ENCODE results near the gene RNF157.

RNF157 gene

GRCh38 chr17:76119409-76120371 is 120.6 kb downstream of the RNF157 start:
- DNase-seq = no peak

- no peak for DNase-seq
Observed at GRCh38 chr17:76115138-76115754, 125.0 kb downstream of the RNF157 start.

- DNase-seq = no peak
Observed at GRCh38 chr17:76111956-76112355, 128.3 kb downstream of the RNF157 start.

- peak; percentile 54 for DNase-seq
Observed at GRCh38 chr17:76107509-76107908, 132.8 kb downstream of the RNF157 start.

- no peak for DNase-seq
Observed at GRCh38 chr17:76106703-76107102, 133.6 kb downstream of the RNF157 start.

GRCh38 chr17:76104896-76105231 is 135.4 kb downstream of the RNF157 start:
- DNase-seq = no peak

GRCh38 chr17:76104140-76104895 is 136.0 kb downstream of the RNF157 start:
- DNase-seq = no peak

GRCh38 chr17:76103274-76104139 is 136.8 kb downstream of the RNF157 start, which contains the start of gene EXOC7:
Gene EXOC7, minus strand, starts transcription at chr17:76103787. Its CDS starts 95 bp downstream, at chr17:76103692.
- DNase-seq = peak; percentile 96

- DNase-seq = no peak
Observed at GRCh38 chr17:76102944-76103273, 137.4 kb downstream of the RNF157 start.

- no peak for DNase-seq
Observed at GRCh38 chr17:76097716-76098295, 142.5 kb downstream of the RNF157 start.

GRCh38 chr17:76095943-76096342 is 144.3 kb downstream of the RNF157 start:
- no peak for DNase-seq

GRCh38 chr17:76094046-76094445 is 146.2 kb downstream of the RNF157 start:
- DNase-seq = no peak

- DNase-seq = no peak
Observed at GRCh38 chr17:76092526-76093413, 147.5 kb downstream of the RNF157 start.
